Measurements from ENCODE around the gene PGLYRP4.

Gene PGLYRP4

DNA sequence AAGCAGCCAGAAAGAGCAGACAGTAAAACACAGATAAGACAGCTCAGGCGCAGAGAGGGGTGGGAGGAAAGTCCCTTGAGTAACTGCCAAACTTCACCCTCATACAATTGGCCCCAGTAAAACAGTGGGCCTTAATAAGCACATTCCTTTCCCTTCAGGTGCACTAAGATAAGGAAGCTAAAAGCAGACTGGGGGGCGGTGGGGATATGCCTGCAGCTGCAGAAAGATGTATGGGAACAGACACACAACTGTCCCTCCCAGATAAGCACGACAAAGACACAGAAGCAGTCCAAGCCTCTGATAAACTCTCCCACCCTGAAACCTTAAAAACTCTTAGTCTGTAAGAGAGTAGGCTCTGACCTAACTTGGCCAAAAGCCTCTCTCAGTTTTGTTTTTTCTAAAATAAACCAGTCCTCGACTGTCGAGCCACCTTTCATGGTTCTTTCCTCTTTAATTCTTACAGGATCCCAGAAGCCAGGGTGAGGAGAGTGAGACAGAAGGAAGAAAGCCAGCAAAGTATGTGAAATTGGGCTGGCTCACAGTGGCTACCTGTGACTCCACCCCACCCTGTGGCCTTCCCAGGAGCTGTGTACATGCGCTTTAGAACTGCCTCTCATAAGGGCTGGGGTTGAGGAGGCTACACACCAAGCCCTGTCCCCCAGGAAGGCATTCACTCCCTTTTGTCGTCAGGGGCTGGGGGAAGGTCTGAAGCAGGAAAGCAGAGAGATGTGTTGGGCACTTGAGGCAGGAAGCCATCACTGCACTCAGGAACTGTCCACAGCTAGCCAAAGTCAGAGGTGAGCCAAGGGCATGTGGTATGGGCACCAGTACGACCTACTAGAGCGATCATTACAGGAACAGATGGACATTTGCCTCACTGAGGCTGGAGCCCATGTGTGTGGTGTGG, 4.6 kb downstream of the PGLYRP4 start:
- Histone ChIP-seq H3K36me3 (ENCODE audit: control insufficient read depth in 1 of 2, insufficient read depth in 2 of 2, low read depth in 1 of 2, low read length in 2 of 2) (no peaks in the 10 kb centered on the region), H2AK5ac (ENCODE audit: low read length, severe bottlenecking) (no peak overlapping the region), H2BK12ac (ENCODE audit: low read length in 2 of 2) (no peak overlapping the region), H4K8ac (ENCODE audit: low read length) (no peak overlapping the region), H3K9ac (ENCODE audit: low read length) (no peak overlapping the region), H2BK120ac (ENCODE audit: low read depth, low read length) (no peak overlapping the region), H3K4me1 (ENCODE audit: control insufficient read depth, insufficient read depth, low read depth, low read length) (no peaks in the 10 kb centered on the region), H3K79me1 (replicated peaks; ENCODE audit: low read length, poor library complexity, severe bottlenecking) (no peaks in the 10 kb centered on the region), H3K27me3 (ENCODE audit: control insufficient read depth in 1 of 2, insufficient read depth in 1 of 2, low read length in 2 of 2) (peaks cover 15 to 87% of the 10 kb centered on the region in 2 experiments), H3K4me2 (ENCODE audit: low read length, poor library complexity, severe bottlenecking) (no peak overlapping the region), H3K23ac (ENCODE audit: low read length in 2 of 2) (no peak overlapping the region), H4K91ac (ENCODE audit: low read length) (no peak overlapping the region), H3K9me3 (ENCODE audit: control insufficient read depth, low read length) (no peaks in the 10 kb centered on the region), H3K27ac (ENCODE audit: low read length, poor library complexity, severe bottlenecking) (no peak overlapping the region), H2BK15ac (ENCODE audit: low read depth, poor library complexity, severe bottlenecking) (no peak overlapping the region), H2BK5ac (ENCODE audit: low read depth, low read length, poor library complexity, severe bottlenecking) (no peak overlapping the region), H3K4ac (ENCODE audit: low read depth in 1 of 2, low read length in 2 of 2) (no peak overlapping the region), H2AFZ (ENCODE audit: low read depth, low read length) (no peak overlapping the region), H3K4me3 (ENCODE audit: insufficient read depth in 1 of 2, low read depth in 1 of 2, low read length in 2 of 2) (no peak overlapping the region), H3K14ac (ENCODE audit: low read length in 2 of 2) (no peak overlapping the region), H3K18ac (ENCODE audit: low read depth in 1 of 2, low read length in 2 of 2) (no peak overlapping the region)
- 57% methylated on average over 8 of the region's 9 CpGs for WGBS
- DNase-seq = no peak

DNA sequence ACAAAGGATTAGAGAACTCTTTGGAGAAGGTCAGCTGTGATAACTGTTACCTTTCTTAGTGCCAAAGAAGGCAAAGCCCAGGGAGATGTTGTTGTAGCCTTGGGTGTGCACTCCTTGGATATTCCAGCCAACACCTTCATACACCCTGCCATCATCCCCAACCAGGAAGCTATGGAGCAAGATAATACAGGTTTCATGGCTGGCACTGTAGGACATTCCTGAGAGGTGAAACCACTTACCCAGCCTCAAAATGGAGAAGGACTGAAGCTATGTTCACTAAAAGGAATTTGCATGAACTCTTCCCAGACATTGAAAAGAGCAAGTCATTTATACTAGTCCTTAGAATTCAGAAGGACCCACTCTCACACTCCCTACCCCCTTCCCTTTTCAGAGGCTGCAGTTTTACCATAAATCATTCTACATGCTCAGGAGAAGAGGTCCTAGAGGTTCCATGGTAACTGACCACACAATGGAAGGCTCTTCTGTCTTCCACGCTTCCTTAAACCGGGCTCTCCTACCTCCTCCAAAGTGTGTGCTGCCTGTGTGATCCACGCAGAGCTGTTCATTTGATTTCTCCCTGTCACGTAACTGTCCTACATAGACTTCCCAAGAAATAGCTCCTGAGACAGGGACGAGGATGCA, 5.5 kb downstream of the PGLYRP4 start:
- Histone ChIP-seq H2BK15ac (ENCODE audit: low read depth, poor library complexity, severe bottlenecking) (no peak overlapping the region), H3K36me3 (ENCODE audit: control insufficient read depth in 1 of 2, insufficient read depth in 2 of 2, low read depth in 1 of 2, low read length in 2 of 2) (no peaks in the 10 kb centered on the region), H2BK5ac (ENCODE audit: low read depth, low read length, poor library complexity, severe bottlenecking) (no peak overlapping the region), H4K8ac (ENCODE audit: low read length) (no peak overlapping the region), H3K4ac (ENCODE audit: low read depth in 1 of 2, low read length in 2 of 2) (no peak overlapping the region), H3K4me2 (ENCODE audit: low read length, poor library complexity, severe bottlenecking) (no peak overlapping the region), H3K4me1 (ENCODE audit: control insufficient read depth, insufficient read depth, low read depth, low read length) (no peaks in the 10 kb centered on the region), H3K18ac (ENCODE audit: low read depth in 1 of 2, low read length in 2 of 2) (no peak overlapping the region), H3K9me3 (ENCODE audit: control insufficient read depth, low read length) (no peaks in the 10 kb centered on the region), H2AFZ (ENCODE audit: low read depth, low read length) (no peak overlapping the region), H3K14ac (ENCODE audit: low read length in 2 of 2) (no peak overlapping the region), H2BK120ac (ENCODE audit: low read depth, low read length) (no peak overlapping the region), H3K79me1 (replicated peaks; ENCODE audit: low read length, poor library complexity, severe bottlenecking) (no peaks in the 10 kb centered on the region), H4K91ac (ENCODE audit: low read length) (no peak overlapping the region), H3K23ac (ENCODE audit: low read length in 2 of 2) (no peak overlapping the region), H2AK5ac (ENCODE audit: low read length, severe bottlenecking) (no peak overlapping the region), H3K4me3 (ENCODE audit: insufficient read depth in 1 of 2, low read depth in 1 of 2, low read length in 2 of 2) (no peak overlapping the region), H3K9ac (ENCODE audit: low read length) (no peak overlapping the region), H2BK12ac (ENCODE audit: low read length in 2 of 2) (no peak overlapping the region), H3K27me3 (ENCODE audit: control insufficient read depth in 1 of 2, insufficient read depth in 1 of 2, low read length in 2 of 2) (peaks cover 9 to 86% of the 10 kb centered on the region in 2 experiments), H3K27ac (ENCODE audit: low read length, poor library complexity, severe bottlenecking) (no peak overlapping the region)
- 33% methylated on average over 5 of the region's 5 CpGs for WGBS
- no peak for DNase-seq

DNA sequence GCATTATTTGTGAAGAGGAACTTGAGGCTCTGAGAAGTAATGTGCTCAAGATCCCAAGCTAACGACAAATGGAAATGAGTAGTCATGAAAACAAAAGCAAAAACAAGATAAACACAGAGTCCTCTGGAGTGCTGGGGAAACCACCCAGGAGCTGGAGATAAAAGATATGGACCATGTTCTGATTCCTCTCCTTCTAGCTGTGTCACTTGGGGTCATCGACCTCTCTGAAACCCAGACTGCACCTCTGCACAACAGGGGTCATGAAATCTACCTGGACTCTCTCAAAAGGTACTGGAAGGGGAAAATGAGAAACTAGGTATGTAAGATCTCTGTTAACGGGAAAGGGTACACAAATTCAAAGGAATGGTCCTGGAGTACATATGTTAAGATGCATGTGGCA, 6.5 kb downstream of the PGLYRP4 start:
- Histone ChIP-seq H3K4me2 (ENCODE audit: low read length, poor library complexity, severe bottlenecking) (no peak overlapping the region), H3K9me3 (ENCODE audit: control insufficient read depth, low read length) (no peaks in the 10 kb centered on the region), H3K36me3 (ENCODE audit: control insufficient read depth in 1 of 2, insufficient read depth in 2 of 2, low read depth in 1 of 2, low read length in 2 of 2) (no peaks in the 10 kb centered on the region), H3K9ac (ENCODE audit: low read length) (no peak overlapping the region), H3K79me1 (replicated peaks; ENCODE audit: low read length, poor library complexity, severe bottlenecking) (no peaks in the 10 kb centered on the region), H3K4me3 (ENCODE audit: insufficient read depth in 1 of 2, low read depth in 1 of 2, low read length in 2 of 2) (no peak overlapping the region), H2BK120ac (ENCODE audit: low read depth, low read length) (no peak overlapping the region), H3K18ac (ENCODE audit: low read depth in 1 of 2, low read length in 2 of 2) (no peak overlapping the region), H3K14ac (ENCODE audit: low read length in 2 of 2) (no peak overlapping the region), H3K27ac (ENCODE audit: low read length, poor library complexity, severe bottlenecking) (no peak overlapping the region), H4K91ac (ENCODE audit: low read length) (no peak overlapping the region), H3K23ac (ENCODE audit: low read length in 2 of 2) (no peak overlapping the region), H4K8ac (ENCODE audit: low read length) (no peak overlapping the region), H3K27me3 (ENCODE audit: control insufficient read depth in 1 of 2, insufficient read depth in 1 of 2, low read length in 2 of 2) (peaks cover 9 to 84% of the 10 kb centered on the region in 2 experiments), H2AFZ (ENCODE audit: low read depth, low read length) (no peak overlapping the region), H2BK12ac (ENCODE audit: low read length in 2 of 2) (no peak overlapping the region), H3K4ac (ENCODE audit: low read depth in 1 of 2, low read length in 2 of 2) (no peak overlapping the region), H2AK5ac (ENCODE audit: low read length, severe bottlenecking) (no peak overlapping the region), H2BK5ac (ENCODE audit: low read depth, low read length, poor library complexity, severe bottlenecking) (no peak overlapping the region), H2BK15ac (ENCODE audit: low read depth, poor library complexity, severe bottlenecking) (no peak overlapping the region), H3K4me1 (ENCODE audit: control insufficient read depth, insufficient read depth, low read depth, low read length) (no peaks in the 10 kb centered on the region)
- DNase-seq = no peak
- 70% methylated on average over 3 of the region's 3 CpGs for WGBS

DNA sequence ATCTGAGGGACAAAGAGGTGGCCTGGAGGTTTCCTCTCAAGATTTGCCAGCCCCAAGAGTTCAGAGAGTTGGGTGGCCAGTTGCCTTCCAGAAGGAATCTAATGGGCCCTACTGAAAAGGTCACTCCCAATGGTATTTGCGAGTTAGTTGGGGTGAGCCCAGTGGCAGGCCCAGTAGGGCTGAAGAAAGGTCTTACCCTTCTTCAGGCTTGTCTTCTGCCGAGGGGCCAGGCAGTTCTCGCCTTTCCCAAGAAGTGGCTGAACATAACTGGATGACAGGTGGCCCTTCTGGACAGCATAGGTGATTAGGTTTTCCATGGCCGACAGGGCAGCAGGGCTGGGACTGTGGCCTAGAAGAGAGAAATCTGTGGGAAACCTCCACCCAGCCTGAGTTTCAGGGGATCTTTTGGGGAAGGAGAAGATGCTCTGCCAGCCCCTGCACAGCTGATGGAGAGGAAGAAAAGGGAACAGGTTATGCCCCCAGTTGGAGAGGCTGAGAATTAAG, 7.2 kb downstream of the PGLYRP4 start:
- H3K9ac ChIP-seq (ENCODE audit: low read length) = no peak overlapping the region
- H4K91ac ChIP-seq (ENCODE audit: low read length) = no peak overlapping the region
- no peaks in the 10 kb centered on the region for H3K79me1 ChIP-seq (replicated peaks; ENCODE audit: low read length, poor library complexity, severe bottlenecking)
- no peak overlapping the region for H2BK15ac ChIP-seq (ENCODE audit: low read depth, poor library complexity, severe bottlenecking)
- no peak overlapping the region for H3K4ac ChIP-seq (ENCODE audit: low read depth in 1 of 2, low read length in 2 of 2)
- no peaks in the 10 kb centered on the region for H3K9me3 ChIP-seq (ENCODE audit: control insufficient read depth, low read length)
- H3K18ac ChIP-seq (ENCODE audit: low read depth in 1 of 2, low read length in 2 of 2) = no peak overlapping the region
- H3K23ac ChIP-seq (ENCODE audit: low read length in 2 of 2) = no peak overlapping the region
- H4K8ac ChIP-seq (ENCODE audit: low read length) = no peak overlapping the region
- no peak overlapping the region for H2BK120ac ChIP-seq (ENCODE audit: low read depth, low read length)
- H3K4me1 ChIP-seq (ENCODE audit: control insufficient read depth, insufficient read depth, low read depth, low read length) = no peaks in the 10 kb centered on the region
- no peak overlapping the region for H3K4me3 ChIP-seq (ENCODE audit: insufficient read depth in 1 of 2, low read depth in 1 of 2, low read length in 2 of 2)
- H3K36me3 ChIP-seq (ENCODE audit: control insufficient read depth in 1 of 2, insufficient read depth in 2 of 2, low read depth in 1 of 2, low read length in 2 of 2) = no peaks in the 10 kb centered on the region
- no peak overlapping the region for H3K27ac ChIP-seq (ENCODE audit: low read length, poor library complexity, severe bottlenecking)
- no peak overlapping the region for H2AFZ ChIP-seq (ENCODE audit: low read depth, low read length)
- H2BK5ac ChIP-seq (ENCODE audit: low read depth, low read length, poor library complexity, severe bottlenecking) = no peak overlapping the region
- 64% methylated on average over 4 of the region's 4 CpGs for WGBS
- H2BK12ac ChIP-seq (ENCODE audit: low read length in 2 of 2) = no peak overlapping the region
- no peak for DNase-seq
- no peak overlapping the region for H3K4me2 ChIP-seq (ENCODE audit: low read length, poor library complexity, severe bottlenecking)
- H3K14ac ChIP-seq (ENCODE audit: low read length in 2 of 2) = no peak overlapping the region
- peaks cover 9 to 84% of the 10 kb centered on the region in 2 experiments for H3K27me3 ChIP-seq (ENCODE audit: control insufficient read depth in 1 of 2, insufficient read depth in 1 of 2, low read length in 2 of 2)
- H2AK5ac ChIP-seq (ENCODE audit: low read length, severe bottlenecking) = no peak overlapping the region

All from mesenchymal stem cell (in vitro differentiated cells and primary cell).